ENCODE results near the gene UBC. TPM values are rescaled to one million over a fixed set of nuclear protein-coding genes. Genes with fewer than 3 reads are reported as not detected.

Gene UBC
- total and polyA plus RNA-seq, 2 of the 4 experiments (the other 2 are of a cell fraction) = 2,042 to 4,320 TPM

DNA sequence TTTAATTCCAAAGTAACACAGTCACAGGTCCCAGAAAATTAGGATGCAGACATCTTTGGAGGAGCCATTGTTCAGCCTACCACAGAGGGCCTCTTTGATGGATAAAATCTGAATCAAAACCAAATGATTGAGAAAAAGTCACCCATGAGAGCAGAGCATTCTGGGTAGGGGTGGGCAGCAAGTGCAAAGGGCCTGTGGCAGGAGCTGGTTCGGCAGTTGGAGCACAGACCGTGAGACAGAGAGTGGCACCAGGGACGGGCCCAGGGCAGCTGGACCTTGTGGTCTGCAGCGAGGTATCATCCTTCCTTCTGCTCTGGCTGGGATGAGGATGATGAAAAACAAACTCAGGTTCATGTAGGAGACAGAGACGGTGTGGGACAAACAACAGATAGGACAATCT is 18.0 kb downstream of the UBC start:
- Histone ChIP-seq H3K4me2 (ENCODE audit: low read depth, low read length) (no peak overlapping the region), H4K8ac (ENCODE audit: low read depth in 2 of 2, low read length in 2 of 2) (no peak overlapping the region), H2AFZ (replicated peaks; ENCODE audit: low read length, poor library complexity) (peak overlapping the region; percentile 44), H4K20me1 (ENCODE audit: insufficient read depth, low read length) (no peaks in the 10 kb centered on the region), H4K91ac (ENCODE audit: insufficient read depth, low read depth, low read length) (0 out of 2 replicates have a peak overlapping the region, but pooled peaks have one; percentile 23), H2BK5ac (ENCODE audit: low read depth, low read length, poor library complexity, severe bottlenecking) (no peak overlapping the region), H2AK5ac (ENCODE audit: low read depth, low read length) (peak overlapping the region; percentile 64), H4K5ac (ENCODE audit: low read depth, low read length) (peak overlapping the region; percentile 30; the same call in 1 of the 2 replicates), H3K4me1 (ENCODE audit: control insufficient read depth, insufficient read depth, low read length) (peaks cover 15% of the 10 kb centered on the region), H3K4ac (ENCODE audit: low read depth, low read length) (peak overlapping the region; percentile 48; the same call in 1 of the 2 replicates), H3K4me3 (ENCODE audit: insufficient read depth, low read depth, low read length) (no peak overlapping the region), H2BK20ac (ENCODE audit: low read depth, low read length) (no peak overlapping the region; the same call in 1 of the 2 replicates), H2AK9ac (replicated peaks; ENCODE audit: low read depth, low read length, poor library complexity) (no peak overlapping the region), H3K9me1 (ENCODE audit: insufficient read depth, low read length) (peaks cover 10% of the 10 kb centered on the region), H3K56ac (ENCODE audit: extremely low read depth, insufficient read depth, low read length) (no peak overlapping the region), H3K18ac (ENCODE audit: low read depth, low read length) (peak overlapping the region; percentile 60; the same call in 1 of the 2 replicates), H2BK15ac (ENCODE audit: low read depth, low read length) (peak overlapping the region; percentile 32; the same call in 1 of the 3 replicates), H3K23ac (ENCODE audit: low read depth, low read length) (peak overlapping the region; percentile 31; the same call in 1 of the 2 replicates), H3K79me1 (ENCODE audit: low read depth in 1 of 2, low read length in 2 of 2) (0 out of 4 replicates have a peak, but pooled peaks cover 0 to 3% of the 10 kb centered on the region in 2 experiments), H3K27ac (ENCODE audit: insufficient read depth, low read length) (no peak overlapping the region), H3K9ac (ENCODE audit: low read depth, low read length) (no peak overlapping the region), H3K9me3 (ENCODE audit: control insufficient read depth, insufficient read depth, low read length) (no peaks in the 10 kb centered on the region), H2BK120ac (ENCODE audit: low read depth, low read length) (peak overlapping the region; percentile 63; the same call in 1 of the 2 replicates), H3K27me3 (ENCODE audit: control insufficient read depth, insufficient read depth, low read length) (no peaks in the 10 kb centered on the region), H3K14ac (replicated peaks; ENCODE audit: low read depth, low read length) (no peak overlapping the region), H3K36me3 (ENCODE audit: control insufficient read depth, insufficient read depth, low read length) (no peaks in the 10 kb centered on the region)
- DNase-seq (no peak), ATAC-seq (ENCODE audit: low read depth) (no peak)
- POLR2A ChIA-PET (ENCODE audit: unreplicated experiment) = no interaction called here
- no TSS peak for BruUV-seq (replicated peaks)
- in situ Hi-C loops (cut with MboI; ENCODE audit: low sequenced_read_pairs) = no loop called here
- WGBS, 2 experiments (ENCODE audit: extremely low coverage in 2 of 2, insufficient read length in 1 of 2) = 86% methylated on average over 1 of the region's 5 CpGs; no CpG with 5 or more reads in 1 of the 2 experiments
- TF ChIP-seq CTCF (conservative IDR thresholded peaks at IDR 0.05; ENCODE audit: low read depth, low read length) = no peak
- TF ChIP-seq BHLHE40 (IDR thresholded peaks at IDR 0.05; ENCODE audit: low read depth, low read length) = no peak
- no peak for TF ChIP-seq RCOR1 (IDR thresholded peaks at IDR 0.05; ENCODE audit: insufficient replicate concordance, low read length)
- TF ChIP-seq RFX5 (IDR thresholded peaks at IDR 0.05; ENCODE audit: low read depth, low read length) = no peak
- TF ChIP-seq CHD1 (IDR thresholded peaks at IDR 0.05; ENCODE audit: low read depth, low read length) = no peak
- no peak for TF ChIP-seq NFE2L2 (IDR thresholded peaks at IDR 0.05; ENCODE audit: low read depth, low read length)
- TF ChIP-seq, protein P1, sequence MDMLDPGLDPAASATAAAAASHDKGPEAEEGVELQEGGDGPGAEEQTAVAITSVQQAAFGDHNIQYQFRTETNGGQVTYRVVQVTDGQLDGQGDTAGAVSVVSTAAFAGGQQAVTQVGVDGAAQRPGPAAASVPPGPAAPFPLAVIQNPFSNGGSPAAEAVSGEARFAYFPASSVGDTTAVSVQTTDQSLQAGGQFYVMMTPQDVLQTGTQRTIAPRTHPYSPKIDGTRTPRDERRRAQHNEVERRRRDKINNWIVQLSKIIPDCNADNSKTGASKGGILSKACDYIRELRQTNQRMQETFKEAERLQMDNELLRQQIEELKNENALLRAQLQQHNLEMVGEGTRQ (IDR thresholded peaks at IDR 0.05; ENCODE audit: low read depth, low read length) = no peak
- TF ChIP-seq, protein P2, sequence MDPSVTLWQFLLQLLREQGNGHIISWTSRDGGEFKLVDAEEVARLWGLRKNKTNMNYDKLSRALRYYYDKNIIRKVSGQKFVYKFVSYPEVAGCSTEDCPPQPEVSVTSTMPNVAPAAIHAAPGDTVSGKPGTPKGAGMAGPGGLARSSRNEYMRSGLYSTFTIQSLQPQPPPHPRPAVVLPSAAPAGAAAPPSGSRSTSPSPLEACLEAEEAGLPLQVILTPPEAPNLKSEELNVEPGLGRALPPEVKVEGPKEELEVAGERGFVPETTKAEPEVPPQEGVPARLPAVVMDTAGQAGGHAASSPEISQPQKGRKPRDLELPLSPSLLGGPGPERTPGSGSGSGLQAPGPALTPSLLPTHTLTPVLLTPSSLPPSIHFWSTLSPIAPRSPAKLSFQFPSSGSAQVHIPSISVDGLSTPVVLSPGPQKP (IDR thresholded peaks at IDR 0.05; ENCODE audit: borderline replicate concordance, low read depth, low read length) = no peak
- TF ChIP-seq MAFK (IDR thresholded peaks at IDR 0.05; ENCODE audit: low read depth, low read length) = no peak
- no peak for TF ChIP-seq RAD21 (IDR thresholded peaks at IDR 0.05; ENCODE audit: low read length)
- TF ChIP-seq SMC3 (IDR thresholded peaks at IDR 0.05; ENCODE audit: low read depth, low read length) = no peak
- TF ChIP-seq CEBPB (IDR thresholded peaks at IDR 0.05; ENCODE audit: low read depth, low read length) = no peak
- no peak for TF ChIP-seq POLR2A (IDR thresholded peaks at IDR 0.05; ENCODE audit: low read depth, low read length)
- intact Hi-C loops (cut with micrococcal nuclease) = loop anchor here (5.0 kb wide), 1 partner anchor 109 kb away; no protein-coding TSS in a partner anchor
- dilution Hi-C loops (cut with HindIII; ENCODE audit: low sequenced_read_pairs, unreplicated experiment) = no loop called here
- CTCF ChIA-PET = interaction anchor here (2.5 kb wide), 1 partner anchor 10 kb away, joined by 8 read pairs; no protein-coding TSS in a partner anchor
